ENCODE data around the gene BICDL2. TPM values are rescaled to one million over a fixed set of nuclear protein-coding genes. Genes with fewer than 3 reads are reported as not detected.

BICDL2 gene
- total RNA-seq, 2 experiments from 2014 or later = 0.77 to 0.92 TPM

- H3K27ac Mint-ChIP-seq = no peak overlapping the region
- peaks cover 11% of the 10 kb centered on the region for H3K27me3 Mint-ChIP-seq
- TF ChIP-seq CTCF (IDR thresholded peaks at IDR 0.05) = no peak
- no peak overlapping the region for H3K4me3 Mint-ChIP-seq
- DNase-seq (no peak), ATAC-seq (no peak)
- H3K36me3 Mint-ChIP-seq (ENCODE audit: low read depth) = no peaks in the 10 kb centered on the region
- intact Hi-C loops (cut with micrococcal nuclease) = no loop called here
- ChIA-PET POLR2A (interaction anchor here (1.6 kb wide), 1 partner anchor 9 kb away, joined by 3 read pairs; no protein-coding TSS in a partner anchor), CTCF (interaction anchor here (1.0 to 2.1 kb wide), 2 partner anchors 13 to 34 kb away, joined by 3 to 8 read pairs; no protein-coding TSS in a partner anchor)
- peaks cover 4% of the 10 kb centered on the region for H3K4me1 Mint-ChIP-seq (ENCODE audit: low read depth)
- no peaks in the 10 kb centered on the region for H3K9me3 Mint-ChIP-seq
These were observed 22.6 kb downstream of the BICDL2 start for GRCh38 chr16:3013998-3014690.

GRCh38 chr16:3013491-3013951 is 23.2 kb downstream of the BICDL2 start:
- no peak for TF ChIP-seq CTCF (IDR thresholded peaks at IDR 0.05)
- H3K9me3 Mint-ChIP-seq = no peaks in the 10 kb centered on the region
- ChIA-PET CTCF (interaction anchor here (1.0 to 2.1 kb wide), 2 partner anchors 14 to 35 kb away, joined by 3 to 8 read pairs; no protein-coding TSS in a partner anchor), POLR2A (interaction anchor here (1.6 kb wide), 1 partner anchor 10 kb away, joined by 3 read pairs; no protein-coding TSS in a partner anchor)
- no peak overlapping the region for H3K27ac Mint-ChIP-seq
- H3K36me3 Mint-ChIP-seq (ENCODE audit: low read depth) = no peaks in the 10 kb centered on the region
- no peak for DNase-seq
- intact Hi-C loops (cut with micrococcal nuclease) = no loop called here
- no peak for ATAC-seq
- H3K27me3 Mint-ChIP-seq = peaks cover 11% of the 10 kb centered on the region
- H3K4me1 Mint-ChIP-seq (ENCODE audit: low read depth) = peaks cover 8% of the 10 kb centered on the region
- H3K4me3 Mint-ChIP-seq = no peak overlapping the region

DNA sequence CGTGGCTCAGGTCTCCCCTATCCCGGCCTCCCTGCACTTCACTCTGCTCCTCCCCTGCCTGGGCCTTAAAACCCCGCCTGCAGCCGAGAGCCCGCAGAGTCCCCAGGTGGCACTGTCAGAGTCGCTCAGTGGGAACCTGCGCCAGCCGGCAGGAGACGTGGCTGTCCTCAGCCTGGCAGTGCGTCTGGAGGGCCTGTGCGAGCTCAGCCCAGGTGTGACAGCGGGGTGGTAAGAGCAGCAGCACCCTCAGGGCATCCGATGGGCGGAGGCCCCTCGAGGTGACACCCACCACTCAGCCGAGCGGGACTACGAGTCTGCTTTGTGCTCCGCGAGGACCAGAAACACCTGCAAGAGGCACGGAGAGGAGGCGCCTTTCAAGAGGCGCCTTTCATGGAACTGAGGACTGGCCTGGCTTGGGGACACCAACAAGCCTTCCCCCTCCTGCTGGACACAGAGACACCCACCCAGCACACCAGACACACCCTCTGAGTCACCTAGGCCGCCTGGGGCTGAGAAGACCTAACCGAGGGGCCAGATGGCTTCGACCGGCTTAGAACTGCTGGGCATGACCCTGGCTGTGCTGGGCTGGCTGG is 23.8 kb downstream of the BICDL2 start, which contains the start of gene CLDN9:
Gene CLDN9, plus strand, starts transcription at position 96 of the 593 bp plus-strand sequence. Its CDS starts 440 bp downstream, at position 536.
- no peak within 1 kb of the TSS for H3K4me3 Mint-ChIP-seq
- peak; percentile 50 for ATAC-seq
- H3K27ac Mint-ChIP-seq = no peak within 1 kb of the TSS
- H3K9me3 Mint-ChIP-seq = no peaks in the 10 kb centered on the region
- H3K27me3 Mint-ChIP-seq = peaks cover 11% of the 10 kb centered on the region
- no peak for TF ChIP-seq CTCF (IDR thresholded peaks at IDR 0.05)
- DNase-seq = no peak
- intact Hi-C loops (cut with micrococcal nuclease) = no loop called here
- ChIA-PET POLR2A (no interaction called here), CTCF (interaction anchor here (0.8 to 1.0 kb wide), 2 partner anchors 16 to 18 kb away, joined by 3 to 6 read pairs; no protein-coding TSS in a partner anchor)
- H3K36me3 Mint-ChIP-seq (ENCODE audit: low read depth) = no peaks in the 10 kb centered on the region
- peaks cover 10% of the 10 kb centered on the region for H3K4me1 Mint-ChIP-seq (ENCODE audit: low read depth)

GRCh38 chr16:3012246-3012645 is 24.5 kb downstream of the BICDL2 start:
- Mint-ChIP-seq H3K27me3 (peaks cover 11% of the 10 kb centered on the region), H3K4me3 (no peak overlapping the region)
- POLR2A ChIA-PET = interaction anchor here (0.9 kb wide), 1 partner anchor 18 kb away, joined by 3 read pairs; no protein-coding TSS in a partner anchor

More at GRCh38 chr16:3012246-3012645, 24.5 kb downstream of the BICDL2 start:
- no peak for DNase-seq
- Mint-ChIP-seq H3K9me3 (no peaks in the 10 kb centered on the region), H3K36me3 (ENCODE audit: low read depth) (no peaks in the 10 kb centered on the region), H3K4me1 (ENCODE audit: low read depth) (peaks cover 17% of the 10 kb centered on the region), H3K27ac (no peak overlapping the region)
- intact Hi-C loops (cut with micrococcal nuclease) = no loop called here
- CTCF ChIA-PET = interaction anchor here (0.8 to 1.0 kb wide), 2 partner anchors 17 to 19 kb away, joined by 3 to 6 read pairs; no protein-coding TSS in a partner anchor
- no peak for TF ChIP-seq CTCF (IDR thresholded peaks at IDR 0.05)
- no peak for ATAC-seq
